WTC11 (cell line): ENCODE data around the gene RPS3. TPM values are rescaled to one million over a fixed set of nuclear protein-coding genes. Genes with fewer than 3 reads are reported as not detected.

Source experiments
- ATF3 ChIP-seq: sonication (generic); formaldehyde crosslinking; conservative IDR thresholded peaks from 2 replicates; pipeline ENCODE4 v1.8.1; 2022; ENCODE audit warnings: mild to moderate bottlenecking, missing genetic modification reagents
- CBFB ChIP-seq: sonication (generic); formaldehyde crosslinking; IDR thresholded peaks from 2 replicates; pipeline ENCODE4 v1.8.1; 2022; ENCODE audit warnings: mild to moderate bottlenecking, low read depth, missing genetic modification reagents
- CDX4 ChIP-seq: fragments of 250-450 bp; sonication (Bioruptor Pico); IDR thresholded peaks from 2 replicates; pipeline ENCODE4 v1.9.0; 2021; ENCODE audit warnings: moderate library complexity, mild to moderate bottlenecking, inconsistent platforms, borderline replicate concordance
- CTCF ChIP-seq: fragments of 200-600 bp; IDR thresholded peaks from 2 replicates; pipeline ENCODE4 v1.8.0; 2022; ENCODE audit warnings: antibody characterized with exemption
- E2F1 ChIP-seq: sonication (generic); formaldehyde crosslinking; IDR thresholded peaks from 2 replicates; pipeline ENCODE4 v1.8.0; 2022; ENCODE audit warnings: mild to moderate bottlenecking, missing genetic modification reagents
- E2F4 ChIP-seq: sonication (generic); formaldehyde crosslinking; IDR thresholded peaks from 2 replicates; pipeline ENCODE4 v1.8.1; 2022; ENCODE audit warnings: low read depth, mild to moderate bottlenecking, moderate library complexity, missing genetic modification reagents, borderline replicate concordance
- E2F5 ChIP-seq: sonication (generic); formaldehyde crosslinking; IDR thresholded peaks from 2 replicates; pipeline ENCODE4 v1.8.1; 2022; ENCODE audit warnings: mild to moderate bottlenecking, moderate library complexity, missing genetic modification reagents
- ERG ChIP-seq: fragments of 250-450 bp; sonication (Bioruptor Pico); IDR thresholded peaks from 2 replicates; pipeline ENCODE4 v1.8.0; 2021; ENCODE audit warnings: mild to moderate bottlenecking
- FOXK1 ChIP-seq: sonication (generic); formaldehyde crosslinking; IDR thresholded peaks from 2 replicates; pipeline ENCODE4 v1.8.0; 2022; ENCODE audit warnings: mild to moderate bottlenecking, moderate library complexity, missing genetic modification reagents
- FOXP1 ChIP-seq: sonication (generic); formaldehyde crosslinking; IDR thresholded peaks from 2 replicates; pipeline ENCODE4 v1.8.0; 2022; ENCODE audit warnings: missing genetic modification reagents, mild to moderate bottlenecking, moderate library complexity, borderline replicate concordance
- JUN ChIP-seq: sonication (generic); formaldehyde crosslinking; IDR thresholded peaks from 2 replicates; pipeline ENCODE4 v1.8.0; 2023; ENCODE audit warnings: mild to moderate bottlenecking, missing genetic modification reagents
- MLX ChIP-seq: sonication (generic); formaldehyde crosslinking; IDR thresholded peaks from 2 replicates; pipeline ENCODE4 v1.8.1; 2023; ENCODE audit warnings: mild to moderate bottlenecking, missing genetic modification reagents, moderate library complexity
- MYBL2 ChIP-seq: sonication (generic); formaldehyde crosslinking; IDR thresholded peaks from 2 replicates; pipeline ENCODE4 v1.8.1; 2023; ENCODE audit warnings: mild to moderate bottlenecking, moderate library complexity, missing genetic modification reagents
- NFATC4 ChIP-seq: fragments of 250-450 bp; sonication (Bioruptor Pico); IDR thresholded peaks from 2 replicates; pipeline ENCODE4 v1.9.0; 2021; ENCODE audit warnings: mild to moderate bottlenecking
- NFE2L1 ChIP-seq: sonication (generic); formaldehyde crosslinking; IDR thresholded peaks from 2 replicates; pipeline ENCODE4 v1.8.1; 2023; ENCODE audit warnings: missing genetic modification reagents
- PRRX2 ChIP-seq: fragments of 250-450 bp; sonication (Bioruptor Pico); IDR thresholded peaks from 2 replicates; pipeline ENCODE4 v1.8.0; 2021; ENCODE audit warnings: mild to moderate bottlenecking
- SOX15 ChIP-seq: fragments of 250-450 bp; sonication (Bioruptor Pico); IDR thresholded peaks from 2 replicates; pipeline ENCODE4 v1.9.0; 2021; ENCODE audit warnings: mild to moderate bottlenecking
- TP53 ChIP-seq: sonication (generic); formaldehyde crosslinking; IDR thresholded peaks from 2 replicates; pipeline ENCODE4 v1.8.1; 2023; ENCODE audit warnings: mild to moderate bottlenecking, missing genetic modification reagents
- ZBTB21 ChIP-seq: sonication (generic); formaldehyde crosslinking; IDR thresholded peaks from 2 replicates; pipeline ENCODE4 v1.8.1; 2023; ENCODE audit warnings: mild to moderate bottlenecking, missing genetic modification reagents, borderline replicate concordance
- ZNF281 ChIP-seq: sonication (generic); formaldehyde crosslinking; IDR thresholded peaks from 2 replicates; pipeline ENCODE4 v1.8.0; 2023; ENCODE audit warnings: mild to moderate bottlenecking, missing genetic modification reagents
- ZNF532 ChIP-seq: fragments of 250-450 bp; sonication (Bioruptor Pico); IDR thresholded peaks from 2 replicates; pipeline ENCODE4 v1.9.0; 2021; ENCODE audit warnings: mild to moderate bottlenecking, borderline replicate concordance
- ZSCAN18 ChIP-seq: fragments of 250-450 bp; sonication (Bioruptor Pico); IDR thresholded peaks from 2 replicates; pipeline ENCODE4 v2.1.2; 2022; ENCODE audit warnings: mild to moderate bottlenecking, moderate library complexity
- total RNA-seq: library from RNA; stranded (reverse); gene quantifications from 3 replicates; pipeline ENCODE4 v1.2.3, GENCODE V29; 2021

Gene RPS3
- total RNA-seq, 1 experiment from 2014 or later = 3,967 TPM

- no peak for TF ChIP-seq E2F4 (CRISPR knock-in tag)
- TF ChIP-seq FOXK1 (CRISPR knock-in tag) = no peak
- TF ChIP-seq ZNF532 = no peak
- no peak for TF ChIP-seq PRRX2 (CRISPR knock-in tag)
- TF ChIP-seq ZBTB21 = no peak
- no peak for TF ChIP-seq NFATC4
- TF ChIP-seq E2F5 = no peak
- TF ChIP-seq ATF3 (CRISPR knock-in tag) = no peak
- TF ChIP-seq CDX4 = no peak
- no peak for TF ChIP-seq MLX (CRISPR knock-in tag)
- 0 out of 2 replicates have a peak, but pooled peaks have one; percentile 35 for TF ChIP-seq E2F1 (CRISPR knock-in tag)
- TF ChIP-seq ERG (CRISPR knock-in tag) = no peak
- no peak for TF ChIP-seq JUN (CRISPR knock-in tag)
- no peak; the same call in 1 of the 2 replicates for TF ChIP-seq CTCF
- no peak; the same call in 1 of the 2 replicates for TF ChIP-seq FOXP1 (CRISPR knock-in tag)
- TF ChIP-seq ZSCAN18 (CRISPR knock-in tag) = no peak
- TF ChIP-seq NFE2L1 (CRISPR knock-in tag) = no peak
- no peak for TF ChIP-seq ZNF281 (CRISPR knock-in tag)
- TF ChIP-seq CBFB (CRISPR knock-in tag) = no peak
- TF ChIP-seq SOX15 (CRISPR knock-in tag) = no peak
- TF ChIP-seq TP53 = no peak
- TF ChIP-seq MYBL2 = no peak
Observed at GRCh38 chr11:75425422-75425821, 26.1 kb downstream of the RPS3 start (continued).
